ENCODE measurements around the gene ADAMTS13. TPM values are rescaled to one million over a fixed set of nuclear protein-coding genes. Genes with fewer than 3 reads are reported as not detected.

ADAMTS13 gene
- total RNA-seq, 3 donors from 2014 or later, result 0.60 to 0.91 (median 0.79) TPM

DNA sequence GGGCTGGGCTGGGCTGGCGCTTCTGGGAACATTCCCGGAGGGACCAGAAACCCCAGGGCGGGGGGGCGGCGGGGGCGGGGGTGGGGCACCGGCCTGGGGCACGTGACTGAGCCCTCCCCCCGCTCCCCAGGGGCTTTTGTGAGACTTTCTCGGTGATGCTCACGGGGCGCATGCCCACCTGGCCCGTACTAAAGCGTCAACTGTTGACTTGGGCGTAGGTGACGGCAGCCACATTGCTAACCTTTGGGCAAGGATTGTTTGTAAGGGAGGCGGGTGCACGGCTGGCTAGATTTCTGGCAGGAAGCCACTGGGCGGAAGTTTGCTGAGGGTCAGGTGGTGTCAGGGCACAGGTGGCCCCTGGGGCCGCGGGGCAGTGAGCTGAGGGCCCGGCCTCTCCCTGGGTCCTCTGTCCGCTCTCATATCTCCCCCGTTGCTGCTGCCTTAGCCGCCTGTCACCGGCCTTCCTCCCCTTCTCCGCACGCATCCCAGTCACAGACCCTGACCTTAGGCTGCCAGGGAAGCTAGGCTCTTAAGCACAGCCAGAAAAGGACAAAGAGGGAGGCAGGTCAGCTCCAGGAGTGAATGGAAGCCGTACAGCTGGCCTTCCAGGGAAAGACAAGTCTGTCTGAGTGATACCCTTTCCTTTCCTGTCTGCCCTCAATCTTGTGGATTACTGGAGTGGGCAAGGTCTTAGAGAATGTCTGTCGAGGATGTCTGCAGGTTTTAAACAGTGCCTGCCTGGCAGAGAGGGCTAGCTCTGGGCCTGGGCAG, 38.4 kb downstream of the ADAMTS13 start:
- no peaks in the 10 kb centered on the region for H3K27me3 Mint-ChIP-seq (ENCODE audit: low read depth)
- H3K4me1 Mint-ChIP-seq (ENCODE audit: low read depth), result peaks cover 5% of the 10 kb centered on the region
- no peaks in the 10 kb centered on the region for H3K36me3 Mint-ChIP-seq (ENCODE audit: insufficient read depth)
- H3K9me3 Mint-ChIP-seq, result no peaks in the 10 kb centered on the region
- peak overlapping the region; percentile 68 for H3K4me3 Mint-ChIP-seq
- DNase-seq (peak; percentile 33), ATAC-seq (peak; percentile 1 to 3)

DNA sequence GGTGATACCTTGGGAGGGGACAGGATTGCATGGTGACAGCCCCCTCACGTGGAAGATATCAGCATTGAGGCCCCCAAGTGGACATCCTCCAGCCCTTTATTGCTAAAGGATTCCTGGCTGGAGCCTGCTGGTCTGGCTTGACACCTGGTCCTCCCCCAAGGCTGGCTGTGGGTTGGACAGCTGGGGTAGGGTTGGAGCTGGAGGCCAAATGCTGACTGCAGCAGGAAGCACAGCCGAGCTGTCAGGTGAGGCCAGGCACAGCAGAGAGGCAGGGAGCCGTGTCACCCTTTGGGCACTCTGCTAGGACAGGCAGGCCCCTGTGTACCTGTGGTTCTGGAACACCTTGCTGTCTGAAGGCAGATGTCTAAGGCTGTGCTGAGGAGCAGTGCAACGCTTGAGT, 39.8 kb downstream of the ADAMTS13 start:
- DNase-seq (no peak), ATAC-seq (no peak)
- no peaks in the 10 kb centered on the region for H3K27me3 Mint-ChIP-seq (ENCODE audit: low read depth)
- no peaks in the 10 kb centered on the region for H3K9me3 Mint-ChIP-seq
- H3K36me3 Mint-ChIP-seq (ENCODE audit: insufficient read depth), result no peaks in the 10 kb centered on the region
- no peak overlapping the region for H3K4me3 Mint-ChIP-seq
- peaks cover 5% of the 10 kb centered on the region for H3K4me1 Mint-ChIP-seq (ENCODE audit: low read depth)

DNA sequence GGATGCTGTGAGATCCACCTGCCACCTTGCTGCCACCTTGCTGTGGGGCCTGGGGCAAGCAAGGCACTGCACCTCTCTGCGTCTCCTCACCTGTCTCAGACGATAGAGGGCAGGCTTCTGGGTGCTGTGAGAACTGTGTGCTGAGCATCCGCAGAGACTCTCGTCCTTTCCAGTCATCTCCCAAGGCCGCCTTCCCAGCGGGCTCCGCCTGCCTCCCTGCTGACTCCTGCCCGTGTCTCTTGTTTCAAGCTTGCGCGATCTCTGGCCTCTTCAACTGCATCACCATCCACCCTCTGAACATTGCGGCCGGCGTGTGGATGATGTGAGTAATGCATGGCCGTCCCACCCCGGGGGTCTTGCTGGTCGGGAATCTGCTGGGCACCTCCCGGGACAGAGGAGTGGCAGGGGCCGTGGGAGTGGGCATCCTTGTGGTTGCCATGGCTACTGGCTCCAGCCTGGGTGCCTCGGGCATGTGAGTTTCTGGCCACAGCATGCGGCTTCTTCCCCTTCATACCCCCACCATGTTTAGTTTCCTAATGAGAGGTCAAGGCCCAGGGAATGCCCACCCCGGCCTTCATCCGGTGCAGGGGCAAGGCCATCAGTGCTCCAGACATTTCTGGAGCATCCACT, 41.2 kb downstream of the ADAMTS13 start:
- H3K9me3 Mint-ChIP-seq, result no peaks in the 10 kb centered on the region
- DNase-seq (no peak), ATAC-seq (no peak)
- H3K36me3 Mint-ChIP-seq (ENCODE audit: insufficient read depth), result no peaks in the 10 kb centered on the region
- H3K4me3 Mint-ChIP-seq, result no peak overlapping the region
- H3K4me1 Mint-ChIP-seq (ENCODE audit: low read depth), result peaks cover 5% of the 10 kb centered on the region
- no peaks in the 10 kb centered on the region for H3K27me3 Mint-ChIP-seq (ENCODE audit: low read depth)

DNA sequence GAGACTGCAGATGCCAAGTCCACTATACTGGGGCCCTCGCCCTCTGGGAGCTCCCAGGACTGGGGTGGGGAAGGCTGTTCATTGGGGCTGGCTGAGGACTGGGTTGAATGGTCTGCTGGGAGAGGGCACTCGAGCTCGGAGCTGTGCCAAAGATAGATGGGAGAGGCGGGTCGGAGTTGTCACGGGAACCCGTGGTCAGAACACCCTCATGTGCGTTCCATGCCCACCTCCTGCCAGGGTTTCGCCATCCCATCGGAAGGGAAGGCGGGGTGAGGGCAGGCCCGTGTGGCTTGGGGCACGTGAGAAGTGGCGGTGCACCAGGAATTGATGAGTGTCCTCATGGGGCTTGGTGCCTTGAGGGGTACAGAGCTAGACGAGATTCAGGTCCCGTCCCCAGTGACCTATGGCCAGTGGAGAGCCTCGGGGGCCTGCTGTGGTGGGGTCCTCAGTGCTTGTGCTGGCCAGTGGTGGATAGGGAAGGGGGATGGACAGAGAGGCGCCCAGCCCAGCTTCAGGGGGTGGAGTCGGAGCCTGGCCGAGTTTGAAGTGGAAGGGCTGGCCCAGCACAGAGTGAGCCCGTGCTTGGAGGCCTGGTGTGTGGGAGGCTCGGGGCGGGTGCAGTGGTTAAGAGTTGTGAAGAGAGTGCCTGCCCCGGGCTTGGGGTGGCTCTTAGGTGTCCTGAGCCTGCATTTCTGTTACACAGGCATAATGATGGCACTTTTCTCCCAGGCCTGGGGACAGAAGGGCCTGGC, 41.9 kb downstream of the ADAMTS13 start:
- no peaks in the 10 kb centered on the region for H3K9me3 Mint-ChIP-seq
- peaks cover 5% of the 10 kb centered on the region for H3K4me1 Mint-ChIP-seq (ENCODE audit: low read depth)
- no peaks in the 10 kb centered on the region for H3K36me3 Mint-ChIP-seq (ENCODE audit: insufficient read depth)
- DNase-seq, result no peak
- no peak overlapping the region for H3K4me3 Mint-ChIP-seq
- ATAC-seq, result no peak
- no peaks in the 10 kb centered on the region for H3K27me3 Mint-ChIP-seq (ENCODE audit: low read depth)

DNA sequence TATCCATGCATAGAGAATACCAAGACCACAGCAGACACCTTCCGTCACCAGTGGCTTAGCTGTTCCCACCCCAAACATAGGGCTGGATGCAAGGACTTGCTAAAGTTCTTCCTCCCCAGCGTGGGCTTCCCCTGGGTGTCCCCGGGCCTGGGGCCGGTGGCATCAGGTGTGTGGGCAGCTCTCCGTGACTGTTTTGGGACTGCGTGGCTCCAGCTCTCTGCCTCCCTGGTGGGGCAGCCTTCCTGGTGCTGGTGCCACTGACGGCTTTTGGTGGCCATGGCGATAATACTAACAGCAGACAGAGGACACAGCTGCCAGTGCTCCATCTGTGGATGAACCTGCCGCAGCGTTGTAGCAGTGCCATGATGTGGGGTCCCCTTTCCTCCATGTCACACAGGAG, 42.5 kb downstream of the ADAMTS13 start:
- Mint-ChIP-seq H3K27me3 (ENCODE audit: low read depth) (no peaks in the 10 kb centered on the region), H3K36me3 (ENCODE audit: insufficient read depth) (no peaks in the 10 kb centered on the region), H3K4me3 (no peak overlapping the region), H3K4me1 (ENCODE audit: low read depth) (peaks cover 2% of the 10 kb centered on the region), H3K9me3 (no peaks in the 10 kb centered on the region)
- DNase-seq, result no peak
- ATAC-seq, result no peak

DNA sequence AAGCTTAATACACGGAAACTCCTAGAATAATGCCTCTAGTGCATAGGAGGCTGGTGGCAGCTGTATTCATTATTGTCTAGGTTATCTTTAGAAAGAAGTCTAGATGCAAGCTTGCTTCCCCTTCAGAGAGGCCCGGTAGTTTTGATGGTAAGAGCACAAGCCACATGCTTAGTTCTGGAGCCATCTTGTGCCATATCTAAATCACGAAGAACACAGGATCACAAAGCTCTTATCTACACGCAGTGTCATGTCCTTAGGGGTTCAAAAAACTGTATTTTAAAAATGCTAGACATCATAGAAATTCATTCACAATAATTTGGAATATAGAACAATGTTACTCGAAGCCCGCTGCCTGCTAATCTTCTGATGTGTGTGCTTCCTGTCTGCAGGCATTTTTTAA, 43.8 kb downstream of the ADAMTS13 start:
- Mint-ChIP-seq H3K4me3 (no peak overlapping the region), H3K36me3 (ENCODE audit: insufficient read depth) (no peaks in the 10 kb centered on the region), H3K9me3 (no peaks in the 10 kb centered on the region), H3K27me3 (ENCODE audit: low read depth) (no peaks in the 10 kb centered on the region), H3K4me1 (ENCODE audit: low read depth) (no peaks in the 10 kb centered on the region)
- DNase-seq, result no peak
- no peak for ATAC-seq

DNA sequence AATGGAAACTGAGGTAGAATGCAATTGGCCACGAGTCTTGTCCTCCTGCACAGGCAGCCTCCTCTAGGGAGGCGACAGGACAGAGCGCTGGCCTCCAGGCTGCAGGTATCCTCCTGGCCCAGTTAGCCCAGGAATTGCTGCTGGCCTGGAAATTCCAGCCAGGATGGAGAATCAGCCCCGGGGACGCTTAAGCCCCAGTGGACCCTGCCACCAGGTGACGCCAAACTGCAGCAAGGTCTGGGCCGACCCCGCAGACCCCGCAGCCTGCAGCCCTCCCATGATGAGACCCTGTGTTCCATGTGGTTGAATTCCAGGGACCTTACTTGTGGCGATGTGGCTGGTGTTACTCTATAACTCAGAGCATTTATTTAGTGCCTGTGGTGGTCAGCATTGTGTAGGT, 44.9 kb downstream of the ADAMTS13 start:
- no peaks in the 10 kb centered on the region for H3K36me3 Mint-ChIP-seq (ENCODE audit: insufficient read depth)
- H3K4me1 Mint-ChIP-seq (ENCODE audit: low read depth), result no peaks in the 10 kb centered on the region
- no peaks in the 10 kb centered on the region for H3K9me3 Mint-ChIP-seq
- no peaks in the 10 kb centered on the region for H3K27me3 Mint-ChIP-seq (ENCODE audit: low read depth)
- no peak for ATAC-seq
- DNase-seq, result no peak
- no peak overlapping the region for H3K4me3 Mint-ChIP-seq

DNA sequence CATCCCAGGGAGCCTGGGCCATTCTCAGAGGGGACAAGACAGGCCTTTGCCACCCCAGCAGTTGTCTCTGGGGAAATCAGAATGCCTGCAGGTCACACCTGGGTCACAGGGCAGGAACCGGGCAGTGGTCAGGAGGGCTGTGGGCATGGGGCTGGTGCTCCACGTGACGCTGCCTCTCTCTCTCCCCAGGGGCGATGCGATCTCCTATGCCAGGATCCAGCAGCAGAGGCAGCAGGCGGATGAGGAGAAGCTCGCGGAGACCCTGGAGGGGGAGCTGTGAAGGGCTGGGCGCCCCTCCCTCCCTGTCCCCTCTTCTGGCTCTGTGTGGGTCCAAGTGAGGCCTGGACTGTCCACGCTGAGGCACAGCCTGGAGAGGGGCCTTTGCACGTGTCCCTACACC, 46.2 kb downstream of the ADAMTS13 start:
- ATAC-seq (no peak), DNase-seq (no peak)
- Mint-ChIP-seq H3K4me1 (ENCODE audit: low read depth) (no peaks in the 10 kb centered on the region), H3K27me3 (ENCODE audit: low read depth) (no peaks in the 10 kb centered on the region), H3K4me3 (no peak overlapping the region), H3K9me3 (no peaks in the 10 kb centered on the region), H3K36me3 (ENCODE audit: insufficient read depth) (no peaks in the 10 kb centered on the region)

DNA sequence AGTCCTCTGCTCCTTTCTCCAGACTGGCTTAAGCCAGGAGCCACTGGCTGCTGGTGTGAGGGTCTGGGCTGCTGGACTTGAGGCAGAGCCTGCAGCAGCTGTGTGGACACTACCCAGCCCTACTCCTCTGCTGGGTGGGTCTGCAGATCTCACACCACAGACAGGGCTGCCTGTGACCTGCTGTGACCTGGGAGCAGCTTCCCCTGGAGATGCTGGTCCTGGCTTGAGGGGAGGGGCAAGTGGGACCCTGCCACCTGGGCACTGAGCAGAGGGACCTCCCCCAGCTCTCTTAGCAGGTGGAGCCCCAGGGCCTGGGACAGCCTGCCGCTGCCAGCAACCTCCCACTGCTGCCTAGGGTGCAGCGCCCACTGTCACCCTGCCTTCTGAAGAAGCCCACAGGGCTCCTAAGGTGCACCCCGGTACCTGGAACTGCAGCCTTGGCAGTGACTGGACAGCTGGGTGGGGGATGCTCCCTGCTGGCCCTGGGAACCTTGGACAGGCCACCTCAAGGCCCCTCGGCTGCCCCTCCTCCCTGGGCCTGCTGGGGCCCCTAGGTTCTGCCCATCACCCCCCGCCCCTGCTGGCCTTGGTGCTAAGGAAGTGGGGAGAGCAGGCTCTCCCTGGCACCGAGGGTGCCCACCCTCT, 46.7 kb downstream of the ADAMTS13 start:
- H3K9me3 Mint-ChIP-seq, result no peaks in the 10 kb centered on the region
- DNase-seq (no peak), ATAC-seq (no peak)
- H3K27me3 Mint-ChIP-seq (ENCODE audit: low read depth), result no peaks in the 10 kb centered on the region
- no peaks in the 10 kb centered on the region for H3K4me1 Mint-ChIP-seq (ENCODE audit: low read depth)
- H3K36me3 Mint-ChIP-seq (ENCODE audit: insufficient read depth), result no peaks in the 10 kb centered on the region
- H3K4me3 Mint-ChIP-seq, result no peak overlapping the region

DNA sequence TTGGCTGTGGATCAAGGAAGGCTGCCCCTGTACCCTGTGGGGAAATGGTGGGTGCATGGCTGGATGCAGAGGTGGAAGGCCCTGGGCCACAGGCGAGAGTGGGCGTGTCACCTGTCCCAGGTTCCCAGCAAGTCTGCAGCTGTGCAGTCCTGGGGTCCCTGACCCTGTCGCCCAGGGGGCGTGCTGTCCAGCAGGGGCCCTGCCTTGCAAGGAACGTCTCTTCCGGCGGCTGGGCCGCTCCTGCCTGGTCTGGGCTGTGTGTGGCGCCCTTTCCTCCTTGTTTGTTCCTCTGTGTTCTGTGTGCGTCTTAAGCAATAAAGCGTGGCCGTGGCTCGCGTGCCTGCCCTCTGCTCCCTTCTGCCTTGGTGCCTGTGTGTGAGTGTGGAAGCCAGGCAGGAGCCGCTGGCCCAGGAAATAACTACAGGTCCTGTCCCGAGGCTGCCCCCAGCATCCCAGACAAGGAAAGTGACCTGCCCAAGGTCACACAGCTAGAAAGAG, 48.3 kb downstream of the ADAMTS13 start:
- no peak for ATAC-seq
- no peaks in the 10 kb centered on the region for H3K27me3 Mint-ChIP-seq (ENCODE audit: low read depth)
- no peak for DNase-seq
- no peaks in the 10 kb centered on the region for H3K36me3 Mint-ChIP-seq (ENCODE audit: insufficient read depth)
- H3K9me3 Mint-ChIP-seq, result no peaks in the 10 kb centered on the region
- H3K4me1 Mint-ChIP-seq (ENCODE audit: low read depth), result peaks cover 2% of the 10 kb centered on the region
- no peak overlapping the region for H3K4me3 Mint-ChIP-seq

DNA sequence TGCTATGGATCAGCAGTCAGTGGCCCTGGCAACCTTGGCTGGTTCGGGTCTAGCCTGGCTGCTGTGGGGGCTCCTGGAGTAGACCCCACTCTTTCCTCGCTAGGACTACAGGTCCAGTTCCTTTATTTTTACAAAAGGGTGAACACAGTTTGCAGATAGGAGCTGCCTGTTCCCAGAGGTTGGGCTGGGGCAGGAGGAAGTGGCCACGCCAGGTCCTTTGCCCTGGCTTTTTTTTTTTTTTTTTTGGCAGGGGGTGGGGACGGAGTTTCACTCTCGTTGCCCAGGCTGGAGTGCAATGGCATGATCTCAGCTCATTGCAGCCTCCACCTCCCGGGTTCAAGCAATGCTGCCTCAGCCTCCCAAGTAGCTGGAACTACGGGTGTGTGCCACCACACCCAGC, 48.8 kb downstream of the ADAMTS13 start:
- Mint-ChIP-seq H3K9me3 (no peaks in the 10 kb centered on the region), H3K4me3 (no peak overlapping the region), H3K36me3 (ENCODE audit: insufficient read depth) (no peaks in the 10 kb centered on the region), H3K27me3 (ENCODE audit: low read depth) (no peaks in the 10 kb centered on the region), H3K4me1 (ENCODE audit: low read depth) (peaks cover 2% of the 10 kb centered on the region)
- no peak for DNase-seq
- no peak for ATAC-seq

DNA sequence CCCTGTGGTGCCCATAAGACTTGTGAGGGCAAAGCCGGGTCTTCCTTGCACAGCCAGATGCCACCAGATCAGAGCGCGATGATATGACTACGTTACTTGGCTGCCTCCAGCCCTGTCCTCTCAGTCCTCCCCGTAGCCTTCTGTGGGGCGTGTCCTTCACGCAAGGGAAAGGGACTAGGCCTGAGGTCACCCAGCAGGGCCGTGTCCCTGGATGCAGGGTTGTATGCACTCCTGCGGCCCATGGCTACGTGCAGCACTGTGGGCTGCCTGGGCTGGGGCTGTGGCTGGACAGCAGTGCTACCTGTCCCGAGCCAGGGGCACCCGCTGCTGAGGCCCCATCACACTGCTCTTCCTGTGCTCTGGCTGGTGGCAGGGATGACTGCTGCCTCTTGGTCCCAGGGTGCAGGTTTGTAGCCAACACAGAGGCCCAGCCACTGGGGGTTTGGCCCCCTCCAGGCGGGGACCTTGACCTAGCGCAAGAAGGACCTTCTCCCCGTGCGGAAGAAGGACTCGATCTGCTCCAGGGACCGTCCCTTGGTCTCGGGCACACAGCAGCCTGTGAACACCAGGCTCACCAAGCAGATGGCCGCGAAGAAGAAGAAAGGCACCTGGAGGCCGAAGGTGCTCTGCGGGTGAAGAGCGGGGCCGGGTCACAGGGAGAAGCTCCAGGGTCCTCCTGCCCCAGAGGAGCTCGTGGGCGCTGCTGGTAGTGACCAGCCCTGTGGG, 49.5 kb downstream of the ADAMTS13 start:
- no peaks in the 10 kb centered on the region for H3K27me3 Mint-ChIP-seq (ENCODE audit: low read depth)
- no peak for DNase-seq
- H3K36me3 Mint-ChIP-seq (ENCODE audit: insufficient read depth), result no peaks in the 10 kb centered on the region
- no peaks in the 10 kb centered on the region for H3K9me3 Mint-ChIP-seq
- H3K4me1 Mint-ChIP-seq (ENCODE audit: low read depth), result peaks cover 2% of the 10 kb centered on the region
- H3K4me3 Mint-ChIP-seq, result no peak overlapping the region
- no peak for ATAC-seq

DNA sequence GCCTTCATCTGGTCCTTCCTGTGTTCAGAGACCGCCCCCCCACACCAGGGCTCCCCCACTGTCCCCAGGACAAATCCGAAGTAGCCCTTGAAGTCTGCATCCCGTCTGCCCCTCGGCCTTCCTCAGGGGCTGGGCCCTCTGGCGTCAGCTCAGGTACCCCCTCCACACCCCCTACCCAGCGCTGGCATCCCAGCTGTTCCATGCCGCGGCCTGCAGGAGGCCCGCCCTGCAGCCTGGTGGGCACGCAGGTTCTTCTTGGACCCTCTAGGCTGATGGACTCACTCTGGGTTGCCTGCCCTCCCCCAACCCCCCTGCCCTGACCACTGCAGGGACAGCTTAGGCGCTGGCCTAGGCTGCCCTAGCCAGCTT, 50.1 kb downstream of the ADAMTS13 start:
- Mint-ChIP-seq H3K9me3 (no peaks in the 10 kb centered on the region), H3K4me1 (ENCODE audit: low read depth) (peaks cover 2% of the 10 kb centered on the region), H3K27me3 (ENCODE audit: low read depth) (no peaks in the 10 kb centered on the region), H3K4me3 (no peak overlapping the region), H3K36me3 (ENCODE audit: insufficient read depth) (no peaks in the 10 kb centered on the region)
- ATAC-seq (no peak), DNase-seq (no peak)

All from activated T-cell treated with anti-CD3 and anti-CD28 coated beads, Interleukin-2, amount 50 U/mL, for 4 hours (primary cell).